ENCODE results near the gene PACRG.

PACRG gene

GRCh38 chr6:163342571-163343539, 615.1 kb downstream of the PACRG start:
- no peak for DNase-seq

- DNase-seq = no peak
Observed at GRCh38 chr6:163343609-163344008, 615.8 kb downstream of the PACRG start.

GRCh38 chr6:163344411-163344810, 616.6 kb downstream of the PACRG start:
- DNase-seq = no peak

GRCh38 chr6:163345931-163346330, 618.2 kb downstream of the PACRG start:
- DNase-seq = no peak

- no peak for DNase-seq
Observed at GRCh38 chr6:163346497-163346961, 618.8 kb downstream of the PACRG start.

GRCh38 chr6:163347021-163347446, 619.3 kb downstream of the PACRG start:
- DNase-seq = no peak

GRCh38 chr6:163348789-163349680, 621.3 kb downstream of the PACRG start:
- no peak for DNase-seq

- DNase-seq = no peak
Observed at GRCh38 chr6:163349696-163350095, 621.9 kb downstream of the PACRG start.

- no peak for DNase-seq
Observed at GRCh38 chr6:163351013-163351412, 623.2 kb downstream of the PACRG start.

GRCh38 chr6:163352011-163352685, 624.4 kb downstream of the PACRG start:
- DNase-seq = no peak

GRCh38 chr6:163352966-163353365, 625.2 kb downstream of the PACRG start:
- no peak for DNase-seq

GRCh38 chr6:163354085-163354484, 626.3 kb downstream of the PACRG start:
- DNase-seq = no peak

GRCh38 chr6:163354761-163355425, 627.1 kb downstream of the PACRG start:
- DNase-seq = no peak

- no peak for DNase-seq
Observed at GRCh38 chr6:163355426-163355991, 627.7 kb downstream of the PACRG start.

GRCh38 chr6:163356324-163356723, 628.5 kb downstream of the PACRG start:
- DNase-seq = no peak

- no peak for DNase-seq
Observed at GRCh38 chr6:163356743-163357142, 629.0 kb downstream of the PACRG start.

GRCh38 chr6:163364641-163365040, 636.9 kb downstream of the PACRG start:
- no peak for DNase-seq

All from CD4-positive, alpha-beta T cell treated with Interleukin-6 for 4 hours (primary cell).